Measurements from ENCODE around the gene ZNF654.

The ZNF654 gene

DNA sequence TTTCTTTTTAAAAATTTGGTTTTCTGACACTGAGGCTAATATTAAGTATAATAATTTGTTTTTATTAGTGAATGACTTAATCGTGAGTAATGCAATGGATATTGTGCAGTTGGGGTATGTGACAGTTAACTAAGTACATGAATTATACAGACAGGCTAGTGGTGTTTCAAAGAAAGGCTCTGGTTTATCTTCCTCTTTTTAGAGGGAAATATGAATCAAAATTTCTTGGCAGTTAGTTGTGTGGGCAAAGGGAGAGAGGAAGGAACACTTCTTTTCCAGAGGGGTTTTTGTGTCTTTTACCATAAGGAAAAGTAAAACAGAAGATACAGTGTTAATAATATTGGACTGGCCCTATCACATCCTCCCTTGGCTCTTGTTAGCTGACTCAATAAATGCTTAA is 2.7 kb downstream of the ZNF654 start:
- TF ChIP-seq EZH2phosphoT487 (IDR thresholded peaks at IDR 0.05; ENCODE audit: borderline replicate concordance): no peak
- TF ChIP-seq, protein P1, sequence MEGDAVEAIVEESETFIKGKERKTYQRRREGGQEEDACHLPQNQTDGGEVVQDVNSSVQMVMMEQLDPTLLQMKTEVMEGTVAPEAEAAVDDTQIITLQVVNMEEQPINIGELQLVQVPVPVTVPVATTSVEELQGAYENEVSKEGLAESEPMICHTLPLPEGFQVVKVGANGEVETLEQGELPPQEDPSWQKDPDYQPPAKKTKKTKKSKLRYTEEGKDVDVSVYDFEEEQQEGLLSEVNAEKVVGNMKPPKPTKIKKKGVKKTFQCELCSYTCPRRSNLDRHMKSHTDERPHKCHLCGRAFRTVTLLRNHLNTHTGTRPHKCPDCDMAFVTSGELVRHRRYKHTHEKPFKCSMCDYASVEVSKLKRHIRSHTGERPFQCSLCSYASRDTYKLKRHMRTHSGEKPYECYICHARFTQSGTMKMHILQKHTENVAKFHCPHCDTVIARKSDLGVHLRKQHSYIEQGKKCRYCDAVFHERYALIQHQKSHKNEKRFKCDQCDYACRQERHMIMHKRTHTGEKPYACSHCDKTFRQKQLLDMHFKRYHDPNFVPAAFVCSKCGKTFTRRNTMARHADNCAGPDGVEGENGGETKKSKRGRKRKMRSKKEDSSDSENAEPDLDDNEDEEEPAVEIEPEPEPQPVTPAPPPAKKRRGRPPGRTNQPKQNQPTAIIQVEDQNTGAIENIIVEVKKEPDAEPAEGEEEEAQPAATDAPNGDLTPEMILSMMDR (conservative IDR thresholded peaks at IDR 0.05; ENCODE audit: low read length): no peak
- Histone ChIP-seq H2AFZ (ENCODE audit: low read length) (no peak overlapping the region), H3K79me2 (ENCODE audit: insufficient read depth, low read length) (peaks cover 92% of the 10 kb centered on the region), H3K4me3 (ENCODE audit: low read length, poor library complexity, severe bottlenecking) (peak overlapping the region; percentile 81), H3K4me1 (ENCODE audit: insufficient read depth, low read length, poor library complexity, severe bottlenecking) (peaks cover 61% of the 10 kb centered on the region), H3K9me2 (replicated peaks; ENCODE audit: low read depth, low read length) (no peaks in the 10 kb centered on the region), H3K4me2 (ENCODE audit: low read depth, low read length, poor library complexity, severe bottlenecking) (peak overlapping the region; percentile 96), H4K20me1 (ENCODE audit: insufficient read depth, low read length, poor library complexity, severe bottlenecking) (peaks cover 92% of the 10 kb centered on the region), H3K9ac (ENCODE audit: low read depth, low read length, poor library complexity, severe bottlenecking) (peak overlapping the region; percentile 98), H3K9me3 (ENCODE audit: insufficient read depth, low read depth, low read length) (no peaks in the 10 kb centered on the region), H3F3A (ENCODE audit: low read depth) (no peaks in the 10 kb centered on the region), H3K27me3 (ENCODE audit: insufficient read depth, low read length, poor library complexity, severe bottlenecking) (no peaks in the 10 kb centered on the region), H3K36me3 (ENCODE audit: insufficient read depth, low read length) (no peaks in the 10 kb centered on the region)

DNA sequence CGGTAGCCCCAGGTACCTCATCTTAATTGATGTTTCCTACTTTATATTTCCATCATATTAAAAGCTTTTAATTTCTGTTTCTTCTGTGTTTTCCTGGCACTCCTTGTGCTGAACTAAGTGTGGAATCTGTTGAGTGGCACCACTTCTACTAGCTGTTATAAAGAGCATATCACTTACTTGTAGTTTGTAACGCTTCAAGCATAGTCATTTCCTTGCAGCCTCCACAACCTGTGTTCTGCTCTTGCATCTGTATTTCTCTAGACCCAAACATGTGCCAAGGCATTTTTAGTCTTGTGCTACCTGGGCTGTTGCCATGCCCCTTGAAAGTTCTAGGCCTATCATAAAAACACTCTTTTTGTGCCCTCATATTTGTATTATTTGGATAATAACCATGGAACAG is 16.0 kb downstream of the ZNF654 start:
- Histone ChIP-seq H3K27me3 (ENCODE audit: insufficient read depth, low read length, poor library complexity, severe bottlenecking) (no peaks in the 10 kb centered on the region), H3K4me3 (ENCODE audit: low read length, poor library complexity, severe bottlenecking) (no peak overlapping the region), H3K4me1 (ENCODE audit: insufficient read depth, low read length, poor library complexity, severe bottlenecking) (peaks cover 18% of the 10 kb centered on the region), H3K4me2 (ENCODE audit: low read depth, low read length, poor library complexity, severe bottlenecking) (peak overlapping the region; percentile 15), H3K9ac (ENCODE audit: low read depth, low read length, poor library complexity, severe bottlenecking) (no peak overlapping the region), H3K36me3 (ENCODE audit: insufficient read depth, low read length) (0 out of 2 replicates have a peak, but pooled peaks cover 6% of the 10 kb centered on the region), H4K20me1 (ENCODE audit: insufficient read depth, low read length, poor library complexity, severe bottlenecking) (peaks cover 78% of the 10 kb centered on the region), H3K9me2 (replicated peaks; ENCODE audit: low read depth, low read length) (no peaks in the 10 kb centered on the region), H3K79me2 (ENCODE audit: insufficient read depth, low read length) (peaks cover 98% of the 10 kb centered on the region), H3F3A (ENCODE audit: low read depth) (no peaks in the 10 kb centered on the region), H3K9me3 (ENCODE audit: insufficient read depth, low read depth, low read length) (0 out of 2 replicates have a peak, but pooled peaks cover 2% of the 10 kb centered on the region), H2AFZ (ENCODE audit: low read length) (no peak overlapping the region)
- TF ChIP-seq, protein P1 (conservative IDR thresholded peaks at IDR 0.05; ENCODE audit: low read length): no peak
- no peak for TF ChIP-seq EZH2phosphoT487 (IDR thresholded peaks at IDR 0.05; ENCODE audit: borderline replicate concordance)

DNA sequence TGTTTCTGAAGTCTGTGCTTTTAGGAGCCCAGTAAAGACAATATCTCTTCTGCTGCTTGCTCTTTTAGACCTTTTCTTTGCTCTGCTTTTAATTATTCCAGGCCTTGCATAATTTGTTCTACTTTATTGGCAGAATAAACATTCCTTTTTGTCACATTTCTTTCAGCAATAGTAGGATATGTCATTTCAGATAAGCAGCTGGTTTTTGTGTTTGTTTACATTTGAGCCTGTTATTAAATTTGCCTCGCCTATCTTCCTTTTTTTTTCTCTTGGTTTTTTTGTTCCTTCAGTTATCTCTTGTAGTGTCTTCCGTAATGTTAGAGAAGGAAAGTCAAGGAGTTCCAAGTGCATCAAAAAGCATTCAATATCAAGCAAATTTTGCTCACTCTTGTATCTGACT is 16.4 kb downstream of the ZNF654 start:
- 0 out of 2 replicates have a peak, but pooled peaks cover 6% of the 10 kb centered on the region for H3K36me3 ChIP-seq (ENCODE audit: insufficient read depth, low read length)
- TF ChIP-seq EZH2phosphoT487 (IDR thresholded peaks at IDR 0.05; ENCODE audit: borderline replicate concordance): no peak
- TF ChIP-seq, protein P1 (conservative IDR thresholded peaks at IDR 0.05; ENCODE audit: low read length): no peak
- no peak overlapping the region for H2AFZ ChIP-seq (ENCODE audit: low read length)
- H3K4me1 ChIP-seq (ENCODE audit: insufficient read depth, low read length, poor library complexity, severe bottlenecking): peaks cover 18% of the 10 kb centered on the region
- H3K27me3 ChIP-seq (ENCODE audit: insufficient read depth, low read length, poor library complexity, severe bottlenecking): no peaks in the 10 kb centered on the region
- H3K9ac ChIP-seq (ENCODE audit: low read depth, low read length, poor library complexity, severe bottlenecking): no peak overlapping the region
- H3K79me2 ChIP-seq (ENCODE audit: insufficient read depth, low read length): peaks cover 98% of the 10 kb centered on the region
- H3K9me2 ChIP-seq (replicated peaks; ENCODE audit: low read depth, low read length): no peaks in the 10 kb centered on the region
- 0 out of 2 replicates have a peak, but pooled peaks cover 2% of the 10 kb centered on the region for H3K9me3 ChIP-seq (ENCODE audit: insufficient read depth, low read depth, low read length)
- peak overlapping the region; percentile 15 for H3K4me2 ChIP-seq (ENCODE audit: low read depth, low read length, poor library complexity, severe bottlenecking)
- H4K20me1 ChIP-seq (ENCODE audit: insufficient read depth, low read length, poor library complexity, severe bottlenecking): peaks cover 75% of the 10 kb centered on the region
- H3K4me3 ChIP-seq (ENCODE audit: low read length, poor library complexity, severe bottlenecking): no peak overlapping the region
- no peaks in the 10 kb centered on the region for H3F3A ChIP-seq (ENCODE audit: low read depth)

All from Loucy (cell line).